Measurements from ENCODE around the gene KLF3.

GRCh38 chr4:38656111-38656510 lies 7.9 kb upstream of the KLF3 start:
- TF ChIP-seq MXI1 (IDR thresholded peaks at IDR 0.05; ENCODE audit: borderline replicate concordance, low read depth, low read length): no peak
- no peak for TF ChIP-seq CHD1 (IDR thresholded peaks at IDR 0.05; ENCODE audit: low read depth, low read length)
- TF ChIP-seq, protein P1, sequence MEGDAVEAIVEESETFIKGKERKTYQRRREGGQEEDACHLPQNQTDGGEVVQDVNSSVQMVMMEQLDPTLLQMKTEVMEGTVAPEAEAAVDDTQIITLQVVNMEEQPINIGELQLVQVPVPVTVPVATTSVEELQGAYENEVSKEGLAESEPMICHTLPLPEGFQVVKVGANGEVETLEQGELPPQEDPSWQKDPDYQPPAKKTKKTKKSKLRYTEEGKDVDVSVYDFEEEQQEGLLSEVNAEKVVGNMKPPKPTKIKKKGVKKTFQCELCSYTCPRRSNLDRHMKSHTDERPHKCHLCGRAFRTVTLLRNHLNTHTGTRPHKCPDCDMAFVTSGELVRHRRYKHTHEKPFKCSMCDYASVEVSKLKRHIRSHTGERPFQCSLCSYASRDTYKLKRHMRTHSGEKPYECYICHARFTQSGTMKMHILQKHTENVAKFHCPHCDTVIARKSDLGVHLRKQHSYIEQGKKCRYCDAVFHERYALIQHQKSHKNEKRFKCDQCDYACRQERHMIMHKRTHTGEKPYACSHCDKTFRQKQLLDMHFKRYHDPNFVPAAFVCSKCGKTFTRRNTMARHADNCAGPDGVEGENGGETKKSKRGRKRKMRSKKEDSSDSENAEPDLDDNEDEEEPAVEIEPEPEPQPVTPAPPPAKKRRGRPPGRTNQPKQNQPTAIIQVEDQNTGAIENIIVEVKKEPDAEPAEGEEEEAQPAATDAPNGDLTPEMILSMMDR (conservative IDR thresholded peaks at IDR 0.05; ENCODE audit: low read depth, low read length): no peak
